ENCODE measurements around the gene CHMP6. TPM values are rescaled to one million over a fixed set of nuclear protein-coding genes. Genes with fewer than 3 reads are reported as not detected.

CHMP6 gene
- total and polyA plus RNA-seq, 9 of the 15 experiments (the other 6 are each of a cell fraction or from before 2014, with no cell fraction given) = 0.25 to 30.4 (median 13.4) TPM

- no peak for DNase-seq (ENCODE audit: extremely low read depth in 1 of 4, low spot score in 3 of 4)
- no peak for FAIRE-seq
- H3K9me1 ChIP-seq (ENCODE audit: control insufficient read depth, insufficient read depth, low read length) = no peaks in the 10 kb centered on the region
- no peaks in the 10 kb centered on the region for H3K79me2 ChIP-seq (ENCODE audit: control insufficient read depth, insufficient read depth, low read length)
- H3K4me1 ChIP-seq (replicated peaks in 1 of 2; ENCODE audit: control insufficient read depth in 2 of 2, insufficient read depth in 2 of 2, low read length in 2 of 2) = peaks cover 0 to 13% of the 10 kb centered on the region in 2 experiments; a peak in 1 of 5 replicates
- intact Hi-C loops (cut with micrococcal nuclease) (no loop called here), in situ Hi-C loops (cut with MboI) (no loop called here)
- no peaks in the 10 kb centered on the region for H3K27me3 ChIP-seq (ENCODE audit: control insufficient read depth in 2 of 2, insufficient read depth in 2 of 2, low read length in 2 of 2)
- no peak for ATAC-seq
- ChIA-PET POLR2A (no interaction called here), CTCF (ENCODE audit: low intra/inter-chr PET ratio) (no interaction called here)
- no peaks in the 10 kb centered on the region for H3K9me3 ChIP-seq (replicated peaks; ENCODE audit: control insufficient read depth, insufficient read depth, low read depth, low read length)
- no peaks in the 10 kb centered on the region for H4K20me1 ChIP-seq (replicated peaks; ENCODE audit: control insufficient read depth, insufficient read depth, low read length)
- H2AFZ ChIP-seq (ENCODE audit: low read depth, low read length) = no peak overlapping the region
- H3K4me2 ChIP-seq (ENCODE audit: insufficient read depth, low read length) = no peak overlapping the region
- no peak overlapping the region for H3K4me3 ChIP-seq
- no peak overlapping the region for H3K27ac ChIP-seq (ENCODE audit: extremely low read depth, low read depth, low read length)
- BruUV-seq (replicated peaks) = no TSS peak
- 85% methylated on average over 34 of the region's 44 CpGs for WGBS (ENCODE audit: insufficient coverage, low coverage, missing lambda C conversion rate)
- peaks cover 42% of the 10 kb centered on the region; the same call in 1 of the 3 replicates for H3K36me3 ChIP-seq (ENCODE audit: control insufficient read depth, insufficient read depth, low read length)
- no peak overlapping the region for H3K9ac ChIP-seq (ENCODE audit: insufficient read depth in 1 of 2, low read depth in 2 of 2, low read length in 2 of 2)
- TF ChIP-seq, protein P1, sequence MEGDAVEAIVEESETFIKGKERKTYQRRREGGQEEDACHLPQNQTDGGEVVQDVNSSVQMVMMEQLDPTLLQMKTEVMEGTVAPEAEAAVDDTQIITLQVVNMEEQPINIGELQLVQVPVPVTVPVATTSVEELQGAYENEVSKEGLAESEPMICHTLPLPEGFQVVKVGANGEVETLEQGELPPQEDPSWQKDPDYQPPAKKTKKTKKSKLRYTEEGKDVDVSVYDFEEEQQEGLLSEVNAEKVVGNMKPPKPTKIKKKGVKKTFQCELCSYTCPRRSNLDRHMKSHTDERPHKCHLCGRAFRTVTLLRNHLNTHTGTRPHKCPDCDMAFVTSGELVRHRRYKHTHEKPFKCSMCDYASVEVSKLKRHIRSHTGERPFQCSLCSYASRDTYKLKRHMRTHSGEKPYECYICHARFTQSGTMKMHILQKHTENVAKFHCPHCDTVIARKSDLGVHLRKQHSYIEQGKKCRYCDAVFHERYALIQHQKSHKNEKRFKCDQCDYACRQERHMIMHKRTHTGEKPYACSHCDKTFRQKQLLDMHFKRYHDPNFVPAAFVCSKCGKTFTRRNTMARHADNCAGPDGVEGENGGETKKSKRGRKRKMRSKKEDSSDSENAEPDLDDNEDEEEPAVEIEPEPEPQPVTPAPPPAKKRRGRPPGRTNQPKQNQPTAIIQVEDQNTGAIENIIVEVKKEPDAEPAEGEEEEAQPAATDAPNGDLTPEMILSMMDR (IDR thresholded peaks at IDR 0.05 in 2 of 3, conservative IDR thresholded peaks at IDR 0.05 in 1 of 3; ENCODE audit: insufficient read depth in 2 of 3, low read depth in 1 of 3, low read length in 3 of 3) = peak in 1 of 3 experiments; percentile 11; a peak in 1 of 6 replicates
- TF ChIP-seq POLR2G (IDR thresholded peaks at IDR 0.05; ENCODE audit: low read depth, low read length) = peak; percentile 36; the same call in 1 of the 2 replicates
- peak; percentile 79 for TF ChIP-seq ZBTB33 (CRISPR knock-in tag; IDR thresholded peaks at IDR 0.05)
These were observed 41.9 kb upstream of the CHMP6 start for GRCh38 chr17:80949451-80950421.
